K562 (cell line): ENCODE results near the gene INHBC. TPM values are rescaled to one million over a fixed set of nuclear protein-coding genes. Genes with fewer than 3 reads are reported as not detected.

Experiments
- DEAF1 ChIP-seq: fragments of 450-650 bp; formaldehyde crosslinking; IDR thresholded peaks from 2 replicates; pipeline ENCODE4 v1.4.0; 2020; ENCODE audit warnings: mild to moderate bottlenecking, moderate library complexity
- DIDO1 ChIP-seq: fragments of 450-650 bp; IDR thresholded peaks from 2 replicates; pipeline ENCODE4 v1.6.1; 2016; ENCODE audit warnings: low read depth, missing biosample characterization, missing genetic modification characterization
- FOXP1 ChIP-seq: sonication (generic); formaldehyde crosslinking; IDR thresholded peaks from 2 replicates; pipeline ENCODE4 v1.8.0; 2022; ENCODE audit warnings: mild to moderate bottlenecking, missing genetic modification reagents
- GMEB1 ChIP-seq: fragments of 250-450 bp; sonication (Bioruptor Pico); IDR thresholded peaks from 2 replicates; pipeline ENCODE4 v1.4.0; 2020; ENCODE audit warnings: mild to moderate bottlenecking
- HDAC2 ChIP-seq: fragments of 450-650 bp; IDR thresholded peaks from 2 replicates; pipeline ENCODE4 v1.6.1; 2016; ENCODE audit warnings: mild to moderate bottlenecking
- HLTF ChIP-seq: fragments of 450-650 bp; IDR thresholded peaks from 2 replicates; pipeline ENCODE4 v1.6.1; 2016
- JUN ChIP-seq, 2 experiments: sonication (generic) in 1 of 2; formaldehyde crosslinking in 1 of 2; IDR thresholded peaks; 2 replicates each; pipeline versions ENCODE4 v1.6.1 to v1.8.0; 2012 to 2022; ENCODE audit warnings: borderline replicate concordance in 2 of 2, mild to moderate bottlenecking in 2 of 2, improper control_type of control experiment in 1 of 2, low read depth in 1 of 2, low read length in 1 of 2, missing genetic modification reagents in 1 of 2
- MTA2 ChIP-seq: fragments of 450-650 bp; IDR thresholded peaks from 2 replicates; pipeline ENCODE4 v1.6.1; 2016; ENCODE audit warnings: low read depth
- NKRF ChIP-seq: fragments of 450-650 bp; IDR thresholded peaks from 2 replicates; pipeline ENCODE4 v1.6.1; 2016; ENCODE audit warnings: borderline replicate concordance
- NR4A1 ChIP-seq, 2 experiments: fragments of 250-450 bp in 1 of 2; fragments of 450-650 bp in 1 of 2; sonication (Bioruptor Pico) in 1 of 2; IDR thresholded peaks; 2 replicates each; pipeline versions ENCODE4 v1.4.0 to v1.6.1; 2016 to 2020; ENCODE audit warnings: mild to moderate bottlenecking in 2 of 2, missing compliant biosample characterization in 1 of 2, missing genetic modification characterization in 1 of 2, moderate library complexity in 1 of 2
- PREB ChIP-seq: sonication (generic); formaldehyde crosslinking; IDR thresholded peaks from 2 replicates; pipeline ENCODE4 v1.8.1; 2023; ENCODE audit warnings: mild to moderate bottlenecking, missing genetic modification reagents
- PTBP1 ChIP-seq: fragments of 200-400 bp; formaldehyde crosslinking; IDR thresholded peaks from 2 replicates; pipeline ENCODE4 v1.6.1; 2017; ENCODE audit warnings: low read depth, low read length
- RHOXF2B ChIP-seq: fragments of 250-450 bp; sonication (Bioruptor Pico); conservative IDR thresholded peaks from 2 replicates; pipeline ENCODE4 v1.5.1; 2021
- ZNF280A ChIP-seq: fragments of 450-650 bp; IDR thresholded peaks from 2 replicates; pipeline ENCODE4 v1.6.1; 2018; ENCODE audit warnings: mild to moderate bottlenecking, low read depth; ENCODE audit not compliant: partially characterized antibody
- polyA plus RNA-seq, 8 experiments: library from polyadenylated mRNA; depleted of rRNA in 4 of 8; stranded (reverse) in 5 of 8; unstranded in 3 of 8; fragments of >200 nt; fragmentation: Nextera tagmentation in 2 of 8; fragmentation: Illumina TruSeq in 1 of 8; extraction: Ambion mirVana in 2 of 8; extraction: Trizol in 1 of 8; gene quantifications; 2 replicates each; pipeline versions ENCODE4 v1.2.1 to v1.2.3, GENCODE V29; 2011 to 2014; ENCODE audit warnings: inconsistent platforms in 1 of 8, missing spikeins in 1 of 8
- total RNA-seq, 7 experiments: library from RNA; depleted of rRNA in 6 of 7; stranded (reverse); fragments of >200 nt in 6 of 7; fragmentation: Illumina TruSeq in 2 of 7; extraction: Trizol in 2 of 7; gene quantifications; 2 replicates each; pipeline versions ENCODE4 v1.2.1 to v1.2.3, GENCODE V29; 2011 to 2021; ENCODE audit warnings: low replicate concordance in 1 of 7
- TF ChIP-seq, protein P1 (sequence below): IDR thresholded peaks from 2 replicates; pipeline ENCODE4 v1.6.1; 2011; ENCODE audit warnings: borderline replicate concordance, low read depth, mild to moderate bottlenecking, moderate library complexity, low read length; ENCODE audit not compliant: insufficient read depth, poor library complexity, severe bottlenecking

INHBC gene
- total and polyA plus RNA-seq, 9 of the 15 experiments (the other 6 are each of a cell fraction or from before 2014, with no cell fraction given) = 0.07 to 0.24 (median 0.15) TPM; not detected in 4

DNA sequence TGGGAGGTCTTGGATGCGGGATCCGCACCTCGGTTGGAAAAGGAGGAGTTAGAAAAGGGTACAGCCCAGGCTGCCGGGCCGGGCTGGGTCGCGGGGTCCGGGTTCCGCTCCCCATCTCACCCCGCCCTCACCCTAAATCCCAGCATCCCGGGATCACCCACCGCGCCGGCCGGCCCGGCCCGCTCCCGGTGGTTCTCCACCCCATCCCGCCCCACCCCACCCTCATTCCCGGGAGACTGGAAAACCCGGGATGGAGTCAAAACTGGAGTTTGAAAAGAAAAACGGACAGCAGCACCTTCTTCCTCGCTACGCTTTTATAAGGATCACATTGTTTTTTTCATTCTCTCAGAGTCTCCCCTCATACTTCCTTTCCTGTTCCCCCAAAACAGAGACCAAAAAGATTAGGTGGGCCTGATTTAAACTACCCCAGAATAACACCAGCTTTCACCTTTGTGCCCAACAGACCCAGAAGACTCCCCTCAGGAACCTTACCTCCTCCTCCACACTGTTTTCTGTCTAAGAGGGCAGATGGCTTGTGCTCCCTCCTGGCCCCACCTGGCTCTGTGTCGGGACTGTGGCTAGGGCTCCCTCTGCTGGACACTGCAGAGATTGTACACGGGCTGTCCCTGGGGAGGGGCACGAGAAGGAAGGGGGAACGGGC, 27.8 kb downstream of the INHBC start (continued):
- TF ChIP-seq RHOXF2B (CRISPR knock-in tag) (0 out of 2 replicates have a peak, but pooled peaks have one; percentile 69), NR4A1 (CRISPR knock-in tag; IDR thresholded peaks at IDR 0.05) (no peak), NR4A1 (tag; IDR thresholded peaks at IDR 0.05) (no peak), NKRF (peak; percentile 55; the same call in 1 of the 2 replicates), PREB (CRISPR knock-in tag) (0 out of 2 replicates have a peak, but pooled peaks have one; percentile 56), DEAF1 (CRISPR knock-in tag) (no peak; the same call in 1 of the 2 replicates), DIDO1 (tag) (no peak), MTA2 (0 out of 2 replicates have a peak, but pooled peaks have one; percentile 13), ZNF280A (no peak), GMEB1 (no peak), HLTF (0 out of 2 replicates have a peak, but pooled peaks have one; percentile 19), PTBP1 (no peak), HDAC2 (peak; percentile 88), JUN (IDR thresholded peaks at IDR 0.05; ENCODE audit: borderline replicate concordance, low read depth, low read length) (peak; percentile 6; the same call in 1 of the 2 replicates), JUN (CRISPR knock-in tag; IDR thresholded peaks at IDR 0.05; ENCODE audit: borderline replicate concordance) (no peak), FOXP1 (peak; percentile 22; the same call in 1 of the 2 replicates)
- TF ChIP-seq, protein P1, sequence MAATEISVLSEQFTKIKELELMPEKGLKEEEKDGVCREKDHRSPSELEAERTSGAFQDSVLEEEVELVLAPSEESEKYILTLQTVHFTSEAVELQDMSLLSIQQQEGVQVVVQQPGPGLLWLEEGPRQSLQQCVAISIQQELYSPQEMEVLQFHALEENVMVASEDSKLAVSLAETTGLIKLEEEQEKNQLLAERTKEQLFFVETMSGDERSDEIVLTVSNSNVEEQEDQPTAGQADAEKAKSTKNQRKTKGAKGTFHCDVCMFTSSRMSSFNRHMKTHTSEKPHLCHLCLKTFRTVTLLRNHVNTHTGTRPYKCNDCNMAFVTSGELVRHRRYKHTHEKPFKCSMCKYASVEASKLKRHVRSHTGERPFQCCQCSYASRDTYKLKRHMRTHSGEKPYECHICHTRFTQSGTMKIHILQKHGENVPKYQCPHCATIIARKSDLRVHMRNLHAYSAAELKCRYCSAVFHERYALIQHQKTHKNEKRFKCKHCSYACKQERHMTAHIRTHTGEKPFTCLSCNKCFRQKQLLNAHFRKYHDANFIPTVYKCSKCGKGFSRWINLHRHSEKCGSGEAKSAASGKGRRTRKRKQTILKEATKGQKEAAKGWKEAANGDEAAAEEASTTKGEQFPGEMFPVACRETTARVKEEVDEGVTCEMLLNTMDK = peak; percentile 56
